ENCODE data around the gene COIL.
A peak's percentile ranks its signal among the peaks of the same experiment; 100 is the strongest.

The COIL gene

DNA sequence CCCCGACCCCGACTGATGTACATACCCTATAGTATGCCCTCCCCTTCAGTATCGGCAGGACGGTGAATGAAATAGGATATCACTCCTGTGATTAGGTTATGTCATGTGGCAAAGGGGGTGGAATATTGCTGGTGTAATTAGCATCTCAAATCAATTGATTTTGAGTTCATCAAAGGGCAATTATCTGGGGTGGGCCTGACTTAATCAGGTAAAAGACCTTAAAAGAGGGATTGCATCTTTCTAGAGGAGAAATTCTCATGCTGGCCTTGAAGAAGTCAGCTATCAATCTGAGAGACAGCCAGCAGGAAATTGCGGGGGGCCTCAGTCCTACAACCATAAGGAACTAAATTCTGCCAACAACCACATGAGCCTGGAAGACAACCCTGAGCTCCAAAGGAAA is 57.3 kb downstream of the COIL start:
- DNase-seq = no peak

DNA sequence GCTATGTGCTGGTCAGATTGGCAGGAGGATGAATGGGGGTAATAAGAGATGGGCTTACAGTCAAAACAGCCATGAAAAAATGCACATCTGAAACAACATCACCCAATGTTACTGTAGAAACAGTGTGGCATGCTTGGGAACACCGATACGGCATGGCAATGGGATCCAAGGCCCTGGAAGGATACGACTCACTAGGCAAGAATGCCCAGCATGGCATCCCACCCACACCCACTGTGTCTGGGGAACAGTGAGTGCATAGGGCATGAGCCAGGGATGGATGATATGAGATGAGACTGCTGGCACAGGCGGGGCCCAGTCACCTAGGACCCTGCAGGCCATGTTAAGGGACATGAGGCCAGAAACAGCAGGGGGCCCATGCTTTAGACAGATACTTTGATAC is 58.5 kb downstream of the COIL start:
- no peak for DNase-seq

DNA sequence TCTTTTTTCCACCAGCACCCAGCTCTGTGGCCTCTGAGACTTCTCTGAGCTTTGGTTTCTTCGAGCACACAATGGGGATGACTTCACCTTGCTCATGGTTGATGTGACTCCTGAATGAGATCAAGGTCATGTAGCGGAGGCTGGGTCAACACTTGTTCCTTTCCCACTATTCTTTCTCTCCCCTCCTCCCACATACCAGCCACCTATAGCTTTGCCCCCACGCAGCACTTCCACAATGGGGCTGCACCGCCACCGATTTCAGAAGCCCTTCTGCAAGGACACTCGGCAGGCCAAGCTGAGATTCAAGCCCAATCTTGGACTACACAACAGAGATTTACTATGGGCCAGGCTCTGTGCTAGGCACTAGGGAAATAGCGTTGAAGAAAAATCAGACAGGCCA is 61.4 kb downstream of the COIL start:
- DNase-seq = no peak

DNA sequence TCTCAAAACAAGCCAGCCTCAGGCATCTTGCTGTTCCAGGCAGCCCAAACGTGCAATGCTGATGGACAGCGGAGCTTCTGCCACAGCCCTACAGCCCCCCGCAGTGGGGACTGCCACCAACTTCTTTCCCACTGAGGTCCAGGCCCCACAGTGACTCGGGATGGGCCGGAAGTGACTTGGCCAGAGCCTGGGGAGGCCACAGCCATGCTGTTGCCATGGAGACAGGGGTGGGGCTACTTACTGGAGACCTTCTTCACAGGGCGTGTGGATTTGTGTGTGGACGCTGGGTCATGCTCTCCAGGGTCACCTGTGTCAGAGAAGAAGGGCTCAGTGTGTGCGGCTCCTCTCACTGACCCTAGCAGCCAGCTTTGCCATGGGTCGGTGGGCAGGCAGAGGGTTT is 62.0 kb downstream of the COIL start:
- DNase-seq = no peak

DNA sequence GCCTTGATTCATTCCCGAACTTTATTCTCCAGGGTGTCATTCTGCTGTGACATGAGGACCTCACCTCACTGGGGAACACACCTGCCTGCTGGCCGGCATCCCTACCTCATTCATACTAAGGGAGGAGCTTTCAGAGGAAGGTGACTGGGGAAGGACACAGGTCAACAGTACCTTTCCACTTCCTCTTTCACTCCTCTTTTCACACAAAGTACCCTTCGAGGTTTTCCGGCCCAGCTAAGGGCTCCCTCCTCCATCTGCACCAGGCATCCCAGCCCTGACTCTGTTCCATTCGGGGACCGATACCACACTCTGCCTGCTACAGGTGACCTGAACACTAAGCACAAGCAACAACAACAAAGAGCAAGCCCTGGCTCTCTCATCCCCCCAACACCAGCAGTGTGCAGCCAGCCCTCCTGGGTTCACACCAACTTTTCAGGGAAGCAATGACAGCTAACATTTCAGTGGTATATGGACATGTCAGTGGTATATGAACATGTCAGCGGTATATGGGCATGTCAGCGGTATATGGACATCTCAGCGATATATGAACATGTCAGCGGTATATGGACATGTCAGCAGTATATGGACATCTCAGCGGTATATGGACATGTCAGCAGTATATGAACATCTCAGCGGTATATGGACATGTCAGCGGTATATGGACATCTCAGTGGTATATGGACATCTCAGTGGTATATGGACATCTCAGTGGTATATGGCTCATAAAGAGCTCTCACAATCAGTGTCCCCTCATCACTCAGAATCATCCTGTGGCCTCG is 63.0 kb downstream of the COIL start:
- DNase-seq = no peak

DNA sequence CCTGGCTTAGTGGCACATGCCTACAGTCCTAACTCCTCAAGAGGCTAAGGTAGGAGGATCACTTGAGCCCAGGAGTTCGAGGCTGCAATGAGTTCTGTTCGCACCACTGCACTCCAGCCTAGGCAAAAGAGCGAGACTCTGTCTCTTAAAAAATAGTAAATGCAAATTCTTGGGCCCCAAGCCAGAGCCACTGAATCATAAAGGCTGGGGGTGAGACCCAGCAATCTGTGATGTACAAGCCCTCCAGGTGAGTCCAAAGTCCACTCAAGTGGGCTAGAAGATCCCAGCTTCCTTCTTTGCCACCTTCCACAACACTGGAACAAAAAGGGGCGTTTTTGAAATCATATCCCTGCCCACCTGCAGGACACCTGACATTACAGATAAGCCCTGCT is 63.9 kb downstream of the COIL start:
- DNase-seq = peak in 1 of 2 experiments; percentile 29

DNA sequence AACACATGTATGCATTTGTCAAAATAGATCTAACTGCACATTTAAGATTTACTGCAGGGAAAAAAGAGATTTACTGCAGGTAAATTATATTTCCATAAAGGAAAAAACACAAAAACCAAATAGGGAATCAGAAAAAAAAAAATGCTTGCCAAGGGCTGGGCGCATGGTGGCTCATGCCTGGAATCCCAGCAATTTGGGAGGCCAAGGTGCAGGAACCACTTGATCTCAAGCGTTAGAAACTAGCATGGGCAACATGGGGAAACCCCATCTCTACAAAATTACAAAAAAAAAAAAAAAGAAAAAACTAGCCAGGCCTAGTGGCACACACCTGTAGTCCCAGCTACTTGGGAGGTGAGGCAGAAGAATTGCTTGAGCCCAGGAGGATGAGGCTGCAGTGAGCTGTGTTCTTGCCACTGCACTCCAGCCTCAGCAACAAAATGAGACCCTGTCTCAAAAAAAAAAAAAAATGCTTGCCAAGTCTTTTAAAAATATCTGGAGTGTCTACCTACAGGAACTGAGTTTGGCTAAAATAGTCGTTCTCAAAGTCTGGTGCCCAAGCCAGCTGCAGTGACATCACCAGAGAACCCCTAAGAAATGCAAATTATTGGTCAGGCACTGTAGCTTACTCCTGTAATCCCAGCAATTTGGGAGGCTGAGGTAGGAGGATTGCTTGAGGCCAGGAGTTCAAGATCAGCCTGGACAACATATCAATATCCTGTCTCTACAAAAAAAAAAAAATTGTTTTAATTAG is 64.5 kb downstream of the COIL start:
- no peak for DNase-seq

DNA sequence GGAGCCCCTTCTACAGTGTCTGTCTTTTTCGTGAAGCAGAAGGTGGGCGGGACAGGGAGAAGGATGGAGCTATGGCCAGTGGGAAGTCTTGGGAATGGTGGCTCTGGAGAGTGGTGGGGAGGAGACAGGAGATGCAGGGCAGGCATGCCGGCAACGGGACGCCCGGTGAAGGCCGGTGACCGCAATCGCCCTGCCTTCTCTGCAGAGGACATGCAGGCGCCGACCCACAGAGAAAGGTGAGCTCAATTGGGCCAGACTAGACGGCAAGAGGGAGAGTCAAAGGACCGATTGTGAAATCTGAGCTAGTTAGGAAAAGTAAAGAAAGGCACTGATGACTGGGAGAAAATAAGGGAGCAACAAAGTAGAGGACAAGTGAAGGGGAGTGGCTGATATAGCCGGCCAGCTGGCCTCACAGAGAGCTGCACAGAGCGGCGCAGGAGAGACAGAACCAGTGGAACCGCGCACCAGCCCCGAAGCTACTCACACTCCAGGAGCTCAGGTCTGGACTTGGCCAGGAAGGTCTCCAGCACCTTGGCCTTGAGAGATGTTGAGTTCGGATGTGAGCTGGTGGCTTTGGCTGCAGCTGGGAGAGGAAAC is 65.9 kb downstream of the COIL start:
- DNase-seq = no peak

DNA sequence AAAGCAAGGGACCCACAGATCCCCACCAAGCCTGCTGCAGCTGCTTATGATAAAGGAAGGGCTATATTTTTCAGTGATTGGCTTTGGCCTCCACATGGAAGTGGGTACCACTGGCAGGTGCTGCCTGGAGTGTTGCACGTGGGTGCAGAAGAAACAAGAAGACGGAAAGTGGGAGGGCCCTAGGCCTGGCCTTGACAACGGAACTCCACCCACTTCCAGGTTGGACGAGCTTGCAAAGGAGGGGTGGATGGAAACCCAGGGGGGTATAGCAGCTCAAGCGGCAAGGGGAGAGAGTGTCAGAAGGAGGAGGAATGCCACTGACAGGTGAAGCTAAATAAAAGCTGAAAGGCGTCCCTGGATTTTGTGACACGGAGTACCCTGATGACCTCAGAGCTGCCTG is 67.3 kb downstream of the COIL start:
- DNase-seq = no peak

DNA sequence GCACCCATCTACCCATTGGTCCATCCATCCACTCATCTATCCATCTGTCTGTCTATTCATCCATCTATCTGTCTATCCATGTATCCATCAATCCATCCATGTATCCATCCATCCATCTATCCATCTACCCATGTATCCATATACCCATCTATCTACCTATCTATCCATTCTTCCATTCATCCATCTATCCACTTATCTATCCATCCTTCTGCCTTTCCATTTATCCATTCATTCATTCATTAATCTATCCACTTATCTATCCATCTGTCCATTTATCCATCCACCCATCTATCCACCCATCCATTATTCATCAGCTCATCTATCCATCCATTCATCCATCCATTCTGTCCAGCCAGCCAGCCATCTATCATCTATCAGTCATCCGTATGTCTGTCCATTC is 68.5 kb downstream of the COIL start:
- no peak for DNase-seq

DNA sequence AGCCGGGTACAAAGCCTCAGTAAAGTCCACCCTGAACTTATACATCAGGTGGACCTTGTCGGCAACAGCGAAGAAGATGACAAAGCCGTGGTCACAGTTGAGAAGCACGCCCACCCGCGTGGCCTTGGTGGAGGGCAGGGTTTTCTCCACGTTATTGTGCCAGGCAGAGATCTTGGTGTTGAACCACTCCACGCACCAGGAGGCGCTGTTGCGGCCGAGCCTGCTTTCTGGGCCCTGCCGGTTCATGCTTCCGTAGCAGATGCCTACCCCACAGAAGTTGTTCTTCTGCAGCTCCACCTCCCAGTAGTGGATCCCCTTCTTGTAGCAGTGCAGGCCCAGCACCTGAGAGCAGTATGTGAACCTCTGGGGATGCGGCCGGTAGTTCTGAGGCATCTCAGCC is 69.1 kb downstream of the COIL start:
- no peak for DNase-seq

DNA sequence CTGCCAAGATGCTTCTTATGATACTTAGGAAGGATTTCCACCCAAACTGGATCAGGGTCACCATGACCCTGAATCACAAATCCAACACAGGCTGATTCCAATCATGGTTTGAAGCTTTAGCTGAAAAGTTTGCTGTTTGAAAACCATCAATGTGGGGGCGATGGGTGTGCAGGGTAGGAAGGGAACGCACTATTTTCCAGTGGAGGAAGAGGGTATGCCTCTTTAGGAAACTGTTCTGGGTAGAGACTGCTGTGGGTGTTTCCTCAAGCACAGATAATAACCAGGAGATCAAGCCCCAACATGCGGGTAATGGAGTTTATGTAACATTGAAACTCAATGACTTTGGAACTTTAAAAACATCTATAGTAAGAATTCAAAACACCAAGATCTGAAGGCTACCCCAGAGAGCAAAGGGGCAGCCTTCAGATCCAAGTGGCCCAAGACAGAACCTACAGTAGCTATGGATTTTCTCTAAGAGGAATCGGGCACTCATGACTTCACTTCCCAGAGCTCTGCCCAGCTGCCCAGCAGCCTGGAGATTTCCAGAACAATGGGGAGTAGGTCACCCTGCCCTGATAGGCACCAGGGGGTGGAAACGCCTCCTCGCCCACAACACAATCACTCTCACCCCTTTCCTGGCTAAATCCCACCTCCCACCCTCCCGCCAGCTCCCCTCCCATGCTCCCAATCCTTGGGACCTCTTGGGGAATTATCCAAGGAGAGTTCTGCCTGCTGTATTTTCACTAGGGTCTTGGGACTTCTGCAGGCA is 69.8 kb downstream of the COIL start:
- DNase-seq = no peak

DNA sequence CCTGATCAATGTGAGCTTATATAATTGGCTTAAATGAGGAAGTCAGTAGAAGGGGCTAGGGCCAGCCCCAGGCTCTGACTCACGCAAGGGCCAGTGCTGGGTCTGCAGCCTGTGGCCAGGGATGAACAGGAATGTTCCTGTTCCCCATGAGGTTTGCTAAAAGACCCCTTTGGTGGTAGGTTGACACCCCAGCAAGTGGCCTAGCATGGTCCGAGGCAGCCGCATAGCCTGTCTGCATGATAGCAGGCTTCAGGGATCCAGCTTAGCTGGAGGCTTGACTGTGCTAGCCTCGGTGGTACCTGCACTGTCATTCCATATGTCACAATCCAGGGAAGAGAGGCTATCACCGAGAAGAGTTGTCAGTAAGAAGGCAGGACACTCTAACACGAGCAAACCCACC is 70.5 kb downstream of the COIL start:
- DNase-seq = no peak

Measured in NCI-H526 (cell line).